ENCODE data around the gene SEC23A. TPM values are rescaled to one million over a fixed set of nuclear protein-coding genes. Genes with fewer than 3 reads are reported as not detected.
A peak's percentile ranks its signal among the peaks of the same experiment; 100 is the strongest.

SEC23A gene
- total and polyA plus RNA-seq, 2 of the 13 experiments (the other 11 are each of a cell fraction or from before 2014, with no cell fraction given): 403 to 887 TPM

GRCh38 chr14:39102265-39102968 is 618 bp downstream of the SEC23A start (continued):
- no peak for TF ChIP-seq ZNF282 (IDR thresholded peaks at IDR 0.05; ENCODE audit: partially characterized antibody)
- no peak; the same call in 1 of the 2 replicates for TF ChIP-seq ZNF160 (CRISPR knock-in tag; IDR thresholded peaks at IDR 0.05)
- no peak for TF ChIP-seq HOXA9 (CRISPR knock-in tag; IDR thresholded peaks at IDR 0.05; ENCODE audit: borderline replicate concordance)
- TF ChIP-seq NCOA2 (CRISPR knock-in tag; IDR thresholded peaks at IDR 0.05): peak; percentile 37; the same call in 1 of the 2 replicates
- TF ChIP-seq ZNF256 (CRISPR knock-in tag; conservative IDR thresholded peaks at IDR 0.05): peak; percentile 80; the same call in 1 of the 2 replicates
- TF ChIP-seq CBFB (CRISPR knock-in tag; IDR thresholded peaks at IDR 0.05): no peak
- no peak; the same call in 1 of the 2 replicates for TF ChIP-seq HDAC6 (IDR thresholded peaks at IDR 0.05; ENCODE audit: low read depth, low read length)
- peak; percentile 62; the same call in 1 of the 2 replicates for TF ChIP-seq KDM6A (CRISPR knock-in tag; IDR thresholded peaks at IDR 0.05; ENCODE audit: low read depth)
- no peak for TF ChIP-seq PITX1 (CRISPR knock-in tag; IDR thresholded peaks at IDR 0.05)
- TF ChIP-seq TFDP2 (CRISPR knock-in tag; IDR thresholded peaks at IDR 0.05): no peak
- no peak for TF ChIP-seq JUN (CRISPR knock-in tag; IDR thresholded peaks at IDR 0.05)
- no peak for TF ChIP-seq REPIN1 (CRISPR knock-in tag; IDR thresholded peaks at IDR 0.05; ENCODE audit: borderline replicate concordance, low read depth)
- peak; percentile 36; the same call in 1 of the 2 replicates for TF ChIP-seq ZNF720 (CRISPR knock-in tag; IDR thresholded peaks at IDR 0.05)
- TF ChIP-seq, protein P1, sequence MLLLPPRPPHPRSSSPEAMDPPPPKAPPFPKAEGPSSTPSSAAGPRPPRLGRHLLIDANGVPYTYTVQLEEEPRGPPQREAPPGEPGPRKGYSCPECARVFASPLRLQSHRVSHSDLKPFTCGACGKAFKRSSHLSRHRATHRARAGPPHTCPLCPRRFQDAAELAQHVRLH (CRISPR knock-in tag; IDR thresholded peaks at IDR 0.05; ENCODE audit: borderline replicate concordance, low read depth): no peak; the same call in 1 of the 2 replicates
- no peak; the same call in 1 of the 2 replicates for TF ChIP-seq HOXA5 (CRISPR knock-in tag; IDR thresholded peaks at IDR 0.05)
- peak; percentile 79 for TF ChIP-seq ZNF24 (IDR thresholded peaks at IDR 0.05)
- TF ChIP-seq ZBTB7B (CRISPR knock-in tag; IDR thresholded peaks at IDR 0.05): no peak
- TF ChIP-seq, protein P2, sequence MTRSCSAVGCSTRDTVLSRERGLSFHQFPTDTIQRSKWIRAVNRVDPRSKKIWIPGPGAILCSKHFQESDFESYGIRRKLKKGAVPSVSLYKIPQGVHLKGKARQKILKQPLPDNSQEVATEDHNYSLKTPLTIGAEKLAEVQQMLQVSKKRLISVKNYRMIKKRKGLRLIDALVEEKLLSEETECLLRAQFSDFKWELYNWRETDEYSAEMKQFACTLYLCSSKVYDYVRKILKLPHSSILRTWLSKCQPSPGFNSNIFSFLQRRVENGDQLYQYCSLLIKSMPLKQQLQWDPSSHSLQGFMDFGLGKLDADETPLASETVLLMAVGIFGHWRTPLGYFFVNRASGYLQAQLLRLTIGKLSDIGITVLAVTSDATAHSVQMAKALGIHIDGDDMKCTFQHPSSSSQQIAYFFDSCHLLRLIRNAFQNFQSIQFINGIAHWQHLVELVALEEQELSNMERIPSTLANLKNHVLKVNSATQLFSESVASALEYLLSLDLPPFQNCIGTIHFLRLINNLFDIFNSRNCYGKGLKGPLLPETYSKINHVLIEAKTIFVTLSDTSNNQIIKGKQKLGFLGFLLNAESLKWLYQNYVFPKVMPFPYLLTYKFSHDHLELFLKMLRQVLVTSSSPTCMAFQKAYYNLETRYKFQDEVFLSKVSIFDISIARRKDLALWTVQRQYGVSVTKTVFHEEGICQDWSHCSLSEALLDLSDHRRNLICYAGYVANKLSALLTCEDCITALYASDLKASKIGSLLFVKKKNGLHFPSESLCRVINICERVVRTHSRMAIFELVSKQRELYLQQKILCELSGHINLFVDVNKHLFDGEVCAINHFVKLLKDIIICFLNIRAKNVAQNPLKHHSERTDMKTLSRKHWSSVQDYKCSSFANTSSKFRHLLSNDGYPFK (CRISPR knock-in tag; IDR thresholded peaks at IDR 0.05; ENCODE audit: borderline replicate concordance): no peak
- no peak for TF ChIP-seq ARNT (IDR thresholded peaks at IDR 0.05)
- no peak for TF ChIP-seq PRDM15 (CRISPR knock-in tag; IDR thresholded peaks at IDR 0.05)
- no peak for TF ChIP-seq ZNF225 (CRISPR knock-in tag; IDR thresholded peaks at IDR 0.05)
- peak; percentile 86; the same call in 1 of the 2 replicates for TF ChIP-seq THYN1 (CRISPR knock-in tag; IDR thresholded peaks at IDR 0.05; ENCODE audit: borderline replicate concordance, low read depth)
- no peak; the same call in 1 of the 2 replicates for TF ChIP-seq ZZZ3 (CRISPR knock-in tag; IDR thresholded peaks at IDR 0.05; ENCODE audit: borderline replicate concordance)
